Measurements from ENCODE around the gene TOP2A. TPM values are rescaled to one million over a fixed set of nuclear protein-coding genes. Genes with fewer than 3 reads are reported as not detected.

The TOP2A gene
- total and polyA plus RNA-seq, 7 donors = 0.14 to 0.84 (median 0.32) TPM; not detected in 1

DNA sequence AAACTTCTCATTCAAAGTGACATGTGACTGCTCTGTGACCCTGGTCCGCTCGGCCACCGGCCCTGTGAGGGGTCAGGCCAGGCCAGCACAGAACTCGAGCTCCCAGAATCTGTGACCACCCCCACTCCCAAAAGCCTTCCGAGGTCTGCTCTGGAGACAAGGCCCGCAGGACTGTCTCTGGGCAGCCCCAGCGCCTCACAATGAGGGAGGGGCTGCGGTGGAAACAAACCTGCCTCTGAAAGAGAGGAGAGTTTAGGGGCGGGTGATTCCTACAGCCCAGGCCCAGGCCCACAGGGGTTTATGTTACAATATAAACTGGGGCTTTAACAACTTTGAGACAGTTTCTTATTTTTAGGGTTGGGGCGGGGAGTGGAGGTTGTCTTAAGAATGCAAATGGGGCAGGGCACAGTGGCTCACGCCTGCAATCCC, 45.4 kb upstream of the TOP2A start:
- TF ChIP-seq, protein P1, sequence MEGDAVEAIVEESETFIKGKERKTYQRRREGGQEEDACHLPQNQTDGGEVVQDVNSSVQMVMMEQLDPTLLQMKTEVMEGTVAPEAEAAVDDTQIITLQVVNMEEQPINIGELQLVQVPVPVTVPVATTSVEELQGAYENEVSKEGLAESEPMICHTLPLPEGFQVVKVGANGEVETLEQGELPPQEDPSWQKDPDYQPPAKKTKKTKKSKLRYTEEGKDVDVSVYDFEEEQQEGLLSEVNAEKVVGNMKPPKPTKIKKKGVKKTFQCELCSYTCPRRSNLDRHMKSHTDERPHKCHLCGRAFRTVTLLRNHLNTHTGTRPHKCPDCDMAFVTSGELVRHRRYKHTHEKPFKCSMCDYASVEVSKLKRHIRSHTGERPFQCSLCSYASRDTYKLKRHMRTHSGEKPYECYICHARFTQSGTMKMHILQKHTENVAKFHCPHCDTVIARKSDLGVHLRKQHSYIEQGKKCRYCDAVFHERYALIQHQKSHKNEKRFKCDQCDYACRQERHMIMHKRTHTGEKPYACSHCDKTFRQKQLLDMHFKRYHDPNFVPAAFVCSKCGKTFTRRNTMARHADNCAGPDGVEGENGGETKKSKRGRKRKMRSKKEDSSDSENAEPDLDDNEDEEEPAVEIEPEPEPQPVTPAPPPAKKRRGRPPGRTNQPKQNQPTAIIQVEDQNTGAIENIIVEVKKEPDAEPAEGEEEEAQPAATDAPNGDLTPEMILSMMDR (IDR thresholded peaks at IDR 0.05) = no peak
- intact Hi-C loops (cut with DNase I) = no loop called here
- Histone ChIP-seq H3K9me3 (no peaks in the 10 kb centered on the region), H3K27me3 (ENCODE audit: insufficient read depth in 3 of 3, low read length in 2 of 3) (no peaks in the 10 kb centered on the region), H3K27ac (no peak overlapping the region), H3K4me1 (no peaks in the 10 kb centered on the region), H3K36me3 (ENCODE audit: insufficient read depth in 1 of 2, low read depth in 1 of 2) (no peaks in the 10 kb centered on the region), H3K4me3 (no peak overlapping the region)
- ATAC-seq (peak in 1 of 4 donors; percentile 29), DNase-seq (no peak)
- WGBS, 3 donors = 51 to 59% (median 56%) methylated on average over 11 of the region's 11 CpGs

DNA sequence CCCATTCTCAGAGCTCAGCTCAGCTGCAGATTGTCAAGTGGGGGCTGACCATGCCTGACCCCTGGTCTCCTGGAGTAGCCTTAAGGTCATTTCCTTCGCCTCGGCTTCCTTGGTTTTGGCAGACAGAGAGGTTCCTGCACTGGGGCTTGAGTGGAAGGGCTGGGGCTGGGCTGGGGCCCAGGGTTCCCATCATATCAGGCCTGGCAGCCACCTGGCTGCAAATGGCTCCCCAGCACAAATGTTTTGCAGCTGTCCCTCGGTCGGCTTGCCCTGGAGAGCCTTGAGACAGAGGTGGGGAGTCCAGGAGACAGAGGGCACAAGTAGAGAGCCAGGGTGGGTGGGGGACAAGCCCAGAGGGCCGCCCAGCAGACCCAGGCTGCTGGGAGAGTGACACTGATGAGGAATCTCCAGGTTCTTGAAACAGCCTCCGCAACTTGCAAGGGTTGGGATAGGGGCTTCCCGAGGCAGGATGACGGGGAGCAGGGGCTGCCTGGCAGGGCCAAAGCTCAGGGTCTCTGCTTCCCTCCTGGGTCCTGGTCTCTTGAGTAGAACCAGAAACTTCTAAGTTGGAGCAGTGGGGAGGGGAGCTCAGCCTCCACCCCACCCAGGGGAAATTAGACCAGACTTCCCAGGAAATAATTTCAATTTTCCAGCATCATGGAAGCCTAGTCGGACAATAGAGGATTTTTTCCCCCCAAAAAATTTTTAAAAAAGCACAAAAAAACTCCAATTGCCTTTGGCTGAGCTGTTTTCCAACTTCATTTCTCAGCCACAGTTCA, 44.8 kb upstream of the TOP2A start:
- DNase-seq (no peak), ATAC-seq (peak in 2 of 4 donors; percentile 17 to 29)
- no peak overlapping the region for H3K4me3 ChIP-seq
- H3K27me3 ChIP-seq (ENCODE audit: insufficient read depth in 3 of 3, low read length in 2 of 3) = no peaks in the 10 kb centered on the region
- TF ChIP-seq, protein P1 (IDR thresholded peaks at IDR 0.05) = no peak
- no peaks in the 10 kb centered on the region for H3K9me3 ChIP-seq
- H3K36me3 ChIP-seq (ENCODE audit: insufficient read depth in 1 of 2, low read depth in 1 of 2) = no peaks in the 10 kb centered on the region
- intact Hi-C loops (cut with DNase I) = no loop called here
- 52 to 60% (median 57%) methylated on average over 8 to 9 of the region's 9 CpGs for whole genome bisulfite sequencing, 3 donors
- H3K27ac ChIP-seq = no peak overlapping the region
- H3K4me1 ChIP-seq = no peaks in the 10 kb centered on the region

DNA sequence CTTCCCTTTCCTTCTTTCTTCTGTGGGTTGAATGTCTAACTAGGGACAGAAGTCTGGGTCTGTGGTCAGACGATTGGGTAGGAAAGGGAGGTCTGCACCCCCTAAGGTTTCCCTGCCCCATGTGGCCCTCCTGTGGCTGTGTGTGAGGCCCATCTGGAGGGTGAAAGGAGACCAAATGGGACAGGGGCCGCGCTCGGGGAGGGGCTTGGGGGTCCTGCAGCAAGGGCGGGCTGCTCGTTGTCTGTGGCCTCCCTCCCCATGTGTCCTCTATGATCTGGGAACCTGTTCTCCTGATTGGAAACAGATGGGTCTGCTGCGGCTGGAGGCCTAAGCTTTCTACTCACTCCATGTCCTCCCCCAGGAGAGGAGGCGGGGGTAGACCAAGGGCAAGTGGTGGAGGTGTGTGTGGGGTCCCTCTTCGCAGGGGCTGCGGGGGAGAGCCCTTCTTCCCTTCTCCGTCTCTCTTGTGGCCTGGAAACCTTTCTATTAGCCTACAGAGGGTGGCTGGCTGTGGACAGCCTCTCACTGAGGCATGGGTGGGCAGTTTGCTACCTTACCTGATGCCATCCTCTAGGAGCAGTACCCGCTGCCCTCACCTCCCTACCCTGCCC, 44.1 kb upstream of the TOP2A start:
- Histone ChIP-seq H3K4me1 (no peaks in the 10 kb centered on the region), H3K9me3 (no peaks in the 10 kb centered on the region), H3K27me3 (ENCODE audit: insufficient read depth in 3 of 3, low read length in 2 of 3) (peaks cover 0 to 5% (median 0%) of the 10 kb centered on the region in 3 donors), H3K4me3 (no peak overlapping the region), H3K27ac (no peak overlapping the region), H3K36me3 (ENCODE audit: insufficient read depth in 1 of 2, low read depth in 1 of 2) (peaks cover 0 to 1% of the 10 kb centered on the region in 2 donors)
- ATAC-seq (peak in 1 of 4 donors; percentile 10), DNase-seq (no peak)
- intact Hi-C loops (cut with DNase I) = no loop called here
- TF ChIP-seq, protein P1 (IDR thresholded peaks at IDR 0.05) = no peak
- 63 to 68% (median 67%) methylated on average over 9 to 12 of the region's 12 CpGs for WGBS, 3 donors

DNA sequence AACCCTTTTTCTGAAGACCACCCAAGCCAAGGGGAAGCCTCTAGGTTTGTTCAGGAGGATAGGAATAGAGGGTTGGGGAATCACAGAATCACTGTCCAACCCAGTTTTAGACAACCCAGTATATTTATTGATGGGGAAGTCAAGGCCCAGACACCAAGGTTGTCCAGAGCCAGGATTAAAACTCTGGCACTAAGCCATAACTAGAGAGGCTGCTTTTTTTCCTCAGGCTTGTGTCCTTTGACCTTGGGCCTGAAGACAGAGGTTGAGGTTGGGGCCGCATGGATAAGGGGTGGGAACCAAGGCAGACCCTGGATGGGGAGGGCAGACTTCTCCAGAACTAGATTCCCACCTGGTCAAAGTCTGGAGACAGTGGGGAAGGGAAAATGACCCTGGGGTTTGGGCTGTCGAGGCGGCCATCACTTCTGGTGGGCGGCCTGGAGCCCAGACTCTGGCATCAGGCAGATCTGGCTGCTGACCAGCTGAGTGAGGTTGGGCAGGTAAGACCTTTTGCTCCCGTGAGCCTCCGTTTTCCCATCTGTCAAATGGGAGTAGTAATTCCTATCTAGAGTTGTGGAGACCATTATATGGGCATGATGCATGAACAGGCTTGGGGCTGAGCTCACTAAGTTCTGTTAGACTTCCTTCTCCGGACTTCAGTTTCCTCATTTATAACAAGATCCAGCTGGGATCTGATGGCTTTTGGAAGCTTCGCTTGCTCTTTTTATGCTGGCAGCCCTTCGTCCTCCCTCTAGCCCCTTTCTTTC, 43.5 kb upstream of the TOP2A start:
- no peak for DNase-seq
- 65 to 76% (median 70%) methylated on average over 9 of the region's 9 CpGs for WGBS, 3 donors
- H3K36me3 ChIP-seq (ENCODE audit: insufficient read depth in 1 of 2, low read depth in 1 of 2) = peaks cover 0 to 7% of the 10 kb centered on the region in 2 donors
- H3K27me3 ChIP-seq (ENCODE audit: insufficient read depth in 3 of 3, low read length in 2 of 3) = peaks cover 0 to 9% (median 0%) of the 10 kb centered on the region in 3 donors
- no peak overlapping the region for H3K4me3 ChIP-seq
- TF ChIP-seq, protein P1 (IDR thresholded peaks at IDR 0.05) = no peak
- intact Hi-C loops (cut with DNase I) = no loop called here
- H3K9me3 ChIP-seq = no peaks in the 10 kb centered on the region
- no peaks in the 10 kb centered on the region for H3K4me1 ChIP-seq
- H3K27ac ChIP-seq = no peak overlapping the region
- ATAC-seq = no peak
